Astrocyte of the cerebellum (primary cell): ENCODE data around the gene GRK4.
A peak's percentile ranks its signal among the peaks of the same experiment; 100 is the strongest.
"Not testable (repeated sequence)": the region's sequence is repeated elsewhere in the genome, so short reads cannot be mapped to it uniquely, and the experiment has no call there.

Source experiments
- DNase-seq: peaks from one replicate; pipeline ENCODE4 v3.0.0-alpha.2; 2011; ENCODE audit warnings: low read depth
- H3K4me3 ChIP-seq: 2 replicates; pipeline ENCODE4 v1.5.1; 2011; ENCODE audit warnings: mild to moderate bottlenecking, low read depth, low read length, moderate library complexity
- CTCF ChIP-seq: IDR thresholded peaks from 2 replicates; pipeline ENCODE4 v1.5.1; 2012; ENCODE audit warnings: low read length, low read depth, moderate library complexity, mild to moderate bottlenecking; ENCODE audit errors: missing control alignments
- in situ Hi-C: cut with HindIII; loops from 2 replicates; pipeline ENCODE4 v1.10.0; 2017; ENCODE audit warnings: low sequenced_read_pairs

The GRK4 gene

DNA sequence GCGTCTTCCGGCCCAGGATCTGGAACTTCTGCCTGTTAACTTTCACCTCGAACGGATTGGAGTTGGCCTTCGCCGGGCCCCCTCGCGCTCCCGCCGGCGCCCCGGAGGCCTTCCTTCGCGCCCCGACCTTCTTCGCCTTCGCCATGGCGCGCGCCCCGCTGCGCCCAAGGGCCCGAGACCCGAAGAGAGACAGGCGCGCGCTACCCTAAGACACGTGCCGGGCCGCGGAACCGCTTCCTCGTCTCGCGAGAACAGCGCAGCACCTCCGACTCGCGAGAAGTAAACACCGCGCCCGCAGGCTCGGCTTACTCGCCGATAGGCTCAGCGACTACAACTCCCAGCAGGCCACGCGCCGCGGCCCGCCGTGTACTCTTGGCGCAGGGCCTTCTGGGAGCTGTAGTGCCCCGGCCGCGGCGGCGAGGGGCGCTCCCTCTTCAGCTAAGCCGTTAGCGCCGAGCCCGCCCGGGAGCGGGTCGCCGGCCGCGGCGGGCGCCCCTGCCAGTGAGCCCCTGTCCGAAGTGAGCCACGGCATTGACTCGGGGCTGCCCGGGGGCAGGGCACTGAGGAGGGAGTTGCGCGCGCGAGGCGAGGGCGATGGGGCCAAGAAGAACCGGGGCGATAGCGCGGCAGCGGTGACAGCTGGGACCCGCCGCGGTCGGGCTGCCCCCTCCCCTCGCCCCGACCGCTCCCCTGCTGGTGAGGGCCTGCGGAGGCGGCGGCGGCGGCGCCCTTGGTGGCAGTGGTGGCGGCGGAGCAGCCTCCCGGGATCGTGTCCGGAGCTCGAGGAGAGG, at the start of gene GRK4, which contains the start of gene NOP14:
TSS of gene GRK4 (plus strand) at position 397 of the 791 bp plus-strand sequence. CDS start 500 bp downstream, outside the sequence.
TSS of gene NOP14 (minus strand) at position 232 of the 791 bp plus-strand sequence. CDS start at position 145, 87 bp downstream.
- in situ Hi-C loops = loop anchor here (25.0 kb wide), 1 partner anchor 99 kb away; the partner anchor contains the start of genes HTT and HTT-AS
- peak; percentile 34 for TF ChIP-seq CTCF
- peak; percentile 94 for DNase-seq
- H3K4me3 ChIP-seq = peak within 1 kb of the TSS; percentile 78

DNA sequence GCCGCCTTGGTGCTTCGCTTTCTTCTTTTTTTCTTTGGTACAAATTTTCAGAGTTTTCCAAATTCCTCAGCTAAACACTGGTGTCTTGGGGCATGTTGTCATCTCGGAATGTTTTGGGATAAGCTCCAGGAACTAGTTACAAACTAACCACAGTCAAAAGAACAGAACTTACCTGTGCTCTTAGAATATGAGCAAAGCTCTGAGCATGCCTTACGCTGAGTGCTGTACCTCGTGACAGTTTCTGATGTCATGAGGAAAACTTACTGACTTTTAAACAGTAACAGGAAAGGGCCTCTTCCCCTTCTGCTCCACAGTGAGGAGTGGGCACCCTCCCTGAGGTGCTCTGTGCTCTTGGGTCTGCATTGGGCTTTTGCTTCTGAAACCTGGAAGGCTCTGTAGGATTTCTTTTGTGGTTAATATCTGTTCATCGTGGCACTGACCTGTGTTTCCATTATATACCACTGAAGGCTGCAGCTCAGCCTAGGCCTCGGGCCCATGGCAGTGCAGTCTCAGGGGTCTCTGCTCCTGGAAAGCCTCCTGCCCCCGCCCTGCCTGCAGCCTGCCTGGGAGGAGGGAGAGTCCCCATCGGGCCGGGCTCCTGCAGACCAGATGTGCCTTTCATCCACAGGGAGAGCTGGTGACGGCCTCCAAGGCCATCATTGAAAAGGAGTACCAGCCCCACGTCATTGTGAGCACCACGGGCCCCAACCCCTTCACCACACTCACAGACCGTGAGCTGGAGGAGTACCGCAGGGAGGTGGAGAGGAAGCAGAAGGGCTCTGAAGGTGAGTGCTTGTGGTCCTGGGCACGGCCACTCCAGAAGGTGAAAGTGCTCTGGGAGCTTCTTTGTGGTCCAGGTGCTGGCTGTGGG, 48.9 kb upstream of the GRK4 start:
- H3K4me3 ChIP-seq = no peak overlapping the region
- no peak for DNase-seq
- no peak for TF ChIP-seq CTCF
- in situ Hi-C loops = no loop called here

GRCh38 chr4:2915789-2916188, 47.6 kb upstream of the GRK4 start:
- in situ Hi-C loops = no loop called here
- DNase-seq = no peak
- TF ChIP-seq CTCF = no peak
- H3K4me3 ChIP-seq = no peak overlapping the region

DNA sequence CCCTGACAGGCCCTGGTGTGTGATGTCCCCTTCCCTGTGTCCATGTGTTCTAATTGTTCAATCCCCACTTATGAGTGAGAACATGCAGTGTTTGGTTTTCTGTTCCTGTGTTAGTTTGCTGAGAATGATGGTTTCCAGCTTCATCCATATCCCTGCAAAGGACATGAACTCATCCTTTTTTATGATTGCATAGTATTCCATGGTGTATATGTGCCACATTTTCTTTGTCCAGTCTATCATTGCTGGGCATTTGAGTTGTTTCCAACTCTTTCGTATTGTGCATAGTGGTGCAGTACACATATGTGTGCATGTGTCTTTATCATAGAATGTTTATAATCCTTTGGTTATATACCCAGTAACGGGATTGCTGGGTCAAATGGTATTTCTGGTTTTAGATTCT, 46.7 kb upstream of the GRK4 start:
- in situ Hi-C loops, DNase-seq, H3K4me3 ChIP-seq: not testable (repeated sequence)

DNA sequence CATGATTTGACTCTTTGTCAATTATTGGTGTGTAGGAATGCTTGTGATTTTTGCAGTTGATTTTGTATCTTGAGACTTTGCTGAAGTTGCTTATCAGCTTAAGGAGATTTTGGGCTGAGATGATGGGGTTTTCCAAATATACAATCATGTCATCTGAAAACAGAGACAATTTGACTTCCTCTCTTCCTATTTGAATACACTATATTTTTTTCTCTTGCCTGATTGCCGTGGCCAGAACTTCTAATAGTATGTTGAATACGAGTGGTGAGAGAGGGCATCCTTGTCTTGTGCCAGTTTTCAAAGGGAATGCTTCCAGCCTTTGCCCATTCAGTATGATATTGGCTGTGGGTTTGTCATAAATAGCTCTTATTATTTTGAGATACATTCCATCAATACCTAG, 45.1 kb upstream of the GRK4 start:
- DNase-seq, in situ Hi-C loops, H3K4me3 ChIP-seq: not testable (repeated sequence)

DNA sequence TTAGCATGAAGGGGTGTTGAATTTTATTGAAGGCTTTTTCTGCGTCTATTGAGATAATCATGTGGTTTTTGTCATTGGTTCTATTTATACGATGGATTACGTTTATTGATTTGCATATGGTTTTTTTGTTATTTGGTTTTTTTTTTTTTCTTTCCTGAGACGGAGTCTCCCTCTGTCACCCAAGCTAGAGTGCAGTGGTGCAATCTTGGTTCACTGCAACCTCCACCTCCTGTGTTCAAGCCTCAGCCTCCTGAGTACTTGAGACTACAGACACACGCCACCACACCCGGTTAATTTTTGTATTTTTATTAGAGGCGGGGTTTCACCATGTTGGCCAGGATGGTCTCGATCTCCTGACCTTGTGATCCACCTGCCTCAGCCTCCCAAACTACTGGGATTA, 44.7 kb upstream of the GRK4 start:
- H3K4me3 ChIP-seq, DNase-seq, in situ Hi-C loops: not testable (repeated sequence)

DNA sequence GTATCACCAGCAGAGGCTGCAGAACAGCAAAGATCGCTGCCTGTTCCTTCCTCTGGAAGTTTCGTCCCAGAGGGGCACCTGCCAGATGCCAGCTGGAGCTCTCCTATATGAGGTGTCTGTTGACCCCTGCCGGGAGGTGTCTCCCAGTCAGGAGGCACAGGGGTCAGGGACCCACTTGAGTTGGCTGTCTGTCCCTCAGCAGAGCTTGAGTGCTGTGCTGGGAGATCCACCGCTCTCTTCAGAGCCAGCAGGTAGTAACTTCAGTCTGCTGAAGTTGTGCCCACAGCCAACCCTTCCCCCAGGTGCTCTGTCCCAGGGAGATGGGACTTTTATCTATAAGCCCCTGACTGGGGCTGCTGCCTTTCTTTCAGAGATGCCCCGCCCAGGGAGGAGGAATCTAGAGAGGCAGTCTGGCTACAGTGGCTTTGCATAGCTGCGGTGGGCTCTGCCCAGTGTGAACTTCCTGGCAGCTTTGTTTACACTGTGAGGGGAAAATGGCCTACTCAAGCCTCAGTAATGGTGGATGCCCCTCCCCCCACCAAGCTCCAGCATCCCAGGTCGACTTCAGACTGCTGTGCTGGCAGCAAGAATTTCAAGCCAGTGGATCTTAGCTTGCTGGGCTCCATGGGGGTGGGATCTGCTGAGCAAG, 40.8 kb upstream of the GRK4 start:
- H3K4me3 ChIP-seq, in situ Hi-C loops: not testable (repeated sequence)
- peak; percentile 51 for DNase-seq

DNA sequence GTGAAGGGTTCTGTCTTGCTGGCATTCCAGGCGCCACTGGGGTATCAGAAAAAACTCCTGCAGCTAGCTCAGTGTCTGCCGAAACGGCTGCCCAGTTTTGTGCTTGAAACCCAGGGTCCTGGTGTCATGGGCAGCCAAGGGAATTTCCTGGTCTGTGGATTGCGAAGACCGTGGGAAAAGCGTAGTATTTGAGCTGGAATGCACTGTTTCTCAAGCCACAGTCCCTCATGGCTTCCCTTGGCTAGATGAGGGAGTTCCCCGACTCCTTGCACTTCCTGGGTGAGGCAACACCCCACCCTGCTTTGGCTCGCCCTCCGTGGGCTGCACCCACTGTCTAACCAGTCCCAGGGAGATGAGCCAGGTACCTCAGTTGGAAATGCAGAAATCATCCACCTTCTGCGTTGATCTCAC, 40.2 kb upstream of the GRK4 start:
- no peak overlapping the region for H3K4me3 ChIP-seq
- DNase-seq = no peak
- in situ Hi-C loops = no loop called here
- TF ChIP-seq CTCF = no peak
